GM21447 (cell line): ENCODE data around the gene FAM13A.
A peak's percentile ranks its signal among the peaks of the same experiment; 100 is the strongest.
"Not testable (repeated sequence)": the region's sequence is repeated elsewhere in the genome, so short reads cannot be mapped to it uniquely, and the experiment has no call there.

Source experiments
- ATAC-seq: cut with Tn5 transposase; IDR thresholded peaks from one replicate; pipeline ENCODE4 v1.9.1; 2021; ENCODE audit not compliant: unreplicated experiment

Gene FAM13A

DNA sequence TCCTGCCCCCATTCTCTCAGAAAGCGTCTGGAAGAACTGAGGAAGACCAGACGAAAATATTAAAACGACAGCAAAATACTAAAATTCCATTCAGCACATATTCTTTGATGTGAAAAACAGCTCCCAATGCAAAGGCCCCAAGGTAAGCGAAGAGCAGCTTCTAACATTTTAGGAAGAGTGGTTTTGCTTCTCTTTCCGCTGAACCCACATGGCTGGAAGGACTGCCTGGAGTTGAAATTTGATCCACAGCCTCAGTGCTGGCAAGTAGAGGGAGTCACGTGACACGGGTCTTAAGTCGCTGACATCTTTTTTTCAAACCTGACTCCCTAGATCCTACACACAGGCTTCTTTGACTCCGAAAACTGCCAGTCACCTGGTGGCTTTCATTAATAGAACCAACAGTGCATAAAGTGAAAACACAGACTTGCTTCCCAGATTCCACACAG is at the start of gene FAM13A:
TSS of gene FAM13A (minus strand) at position 233 of the 446 bp plus-strand sequence. CDS start at position 12, 221 bp downstream.
- peak; percentile 65 for ATAC-seq

DNA sequence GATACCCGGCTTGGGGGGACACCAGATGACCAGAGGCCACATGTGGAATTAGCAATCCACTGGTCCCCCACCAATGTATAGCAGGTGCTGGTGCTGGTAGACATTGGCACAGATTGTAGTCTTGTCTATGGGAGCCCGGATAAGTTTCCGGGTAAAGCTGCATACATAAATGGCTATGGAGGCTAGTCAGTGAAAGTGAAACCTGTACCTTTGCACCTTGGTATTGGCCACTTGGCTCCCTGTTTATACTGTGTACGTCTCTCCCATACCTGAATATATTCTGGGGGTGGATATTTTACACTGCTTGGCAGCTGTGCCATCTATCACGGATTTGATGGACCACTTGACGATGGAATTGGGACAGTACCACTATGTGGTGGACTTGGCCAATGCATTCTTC is 48.7 kb upstream of the FAM13A start:
- no peak for ATAC-seq

DNA sequence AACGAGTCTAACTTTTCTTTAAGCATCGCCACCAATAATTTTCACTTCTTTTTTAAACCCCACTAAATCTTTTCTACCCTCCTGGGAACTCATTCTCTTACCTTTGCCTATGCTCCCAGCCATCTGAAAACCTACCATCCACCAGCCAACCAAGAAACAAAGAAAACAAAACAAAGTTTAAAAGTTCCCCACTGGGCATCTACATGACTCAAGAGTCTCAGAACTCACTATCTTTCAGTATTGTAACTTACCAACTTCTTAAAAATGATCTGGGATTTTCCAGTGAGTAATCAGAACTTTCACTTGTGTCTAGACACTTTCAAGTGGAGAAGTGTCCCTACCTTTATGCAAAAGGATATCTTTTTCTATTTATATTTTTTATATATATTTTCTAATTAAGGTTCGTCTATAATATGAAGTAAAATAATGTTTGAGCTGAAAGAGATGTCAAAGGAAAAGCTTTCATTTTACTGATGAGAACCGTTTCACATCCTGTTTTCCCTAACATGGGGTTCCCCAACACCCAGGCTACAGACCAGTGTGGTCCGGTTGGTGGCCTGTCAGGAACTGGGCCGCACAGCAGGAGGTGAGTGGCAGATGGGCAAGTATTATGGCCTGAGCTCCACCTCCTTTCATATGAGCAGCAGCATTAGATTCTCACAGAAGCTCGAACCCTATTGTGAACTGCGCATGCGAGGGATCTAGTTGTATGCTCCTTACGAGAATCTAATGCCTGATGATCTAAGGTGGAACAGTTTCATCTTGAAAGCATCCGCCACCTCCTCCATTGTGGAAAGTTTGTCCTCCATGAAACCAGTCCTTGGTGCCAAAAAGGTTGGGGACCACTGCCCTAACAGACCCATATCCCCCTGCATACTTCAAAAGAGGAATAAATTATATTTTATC is 44.5 kb upstream of the FAM13A start:
- ATAC-seq, result peak; percentile 94

DNA sequence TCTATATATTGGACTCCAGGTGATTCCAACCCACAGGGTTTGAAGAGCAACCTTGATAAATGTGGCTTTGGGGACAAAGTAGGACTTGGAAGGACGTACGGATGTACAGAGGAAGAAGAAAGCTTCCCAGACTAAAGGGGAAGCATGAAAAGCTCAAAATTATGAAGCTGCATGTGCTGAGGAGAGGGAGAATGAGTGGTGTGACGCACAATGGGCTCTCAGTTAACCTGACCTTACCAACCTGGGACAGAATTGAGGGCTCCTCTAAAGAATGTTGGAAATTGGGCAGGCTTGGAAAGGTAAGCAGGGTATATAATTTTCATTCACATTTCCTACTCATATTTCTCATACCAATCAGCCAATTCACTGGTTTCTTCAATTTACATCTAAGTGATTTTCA is 43.9 kb upstream of the FAM13A start:
- ATAC-seq, result peak; percentile 4

DNA sequence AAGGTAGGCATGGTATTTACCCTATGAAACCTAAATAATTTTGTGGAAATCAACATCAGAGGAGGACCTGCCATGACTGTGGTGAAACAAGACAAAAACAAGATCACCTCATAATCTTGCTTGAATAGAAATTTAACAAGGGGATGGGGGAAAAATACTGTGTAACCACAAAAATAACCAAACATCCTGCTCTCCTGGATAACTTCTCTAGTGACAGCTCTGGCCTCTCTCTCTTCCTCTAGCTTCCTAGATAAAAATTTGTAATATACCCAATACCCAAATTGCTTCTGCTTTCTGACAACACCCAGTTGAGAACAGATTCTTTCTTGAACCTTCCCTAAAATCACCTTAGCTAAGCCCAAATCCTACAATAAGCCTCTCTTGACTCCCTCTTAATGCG is 42.5 kb upstream of the FAM13A start:
- ATAC-seq, result no peak

DNA sequence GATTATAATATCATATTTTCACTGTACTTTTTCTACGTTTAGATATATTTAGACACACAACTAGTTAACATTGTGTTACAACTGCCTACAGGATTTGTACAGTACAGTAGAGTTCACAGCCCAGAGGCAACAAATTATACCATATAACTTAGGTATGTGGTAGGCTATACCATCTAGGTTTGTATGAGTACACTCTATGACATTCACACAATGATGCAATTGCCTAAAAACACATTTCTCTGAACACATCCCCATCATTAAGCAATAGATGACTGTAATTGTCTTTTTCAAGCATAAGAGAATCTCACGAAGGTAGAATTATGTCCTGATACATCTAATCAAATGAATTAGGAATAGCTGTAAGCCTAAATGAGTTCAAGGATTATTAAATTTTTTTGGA is 42.0 kb upstream of the FAM13A start:
- ATAC-seq, result no peak

DNA sequence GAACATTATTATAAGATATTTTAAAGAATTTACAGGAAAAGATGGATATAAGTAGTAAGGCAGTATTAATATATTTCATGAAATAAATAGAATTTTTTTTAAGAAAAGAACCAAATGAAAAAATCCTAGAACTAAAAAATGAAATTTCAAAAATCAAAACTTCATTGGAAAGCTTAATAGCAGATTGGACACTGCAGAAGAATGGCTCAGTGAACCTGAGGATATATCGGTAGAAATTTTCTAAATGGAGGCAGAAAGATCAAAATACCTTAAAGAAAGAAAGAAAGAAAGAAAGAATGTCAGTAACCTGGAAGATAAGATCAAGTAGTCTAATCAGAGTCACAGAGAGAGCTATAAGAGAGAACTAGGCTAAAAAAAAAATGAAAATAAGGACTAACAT is 21.3 kb upstream of the FAM13A start:
- no peak for ATAC-seq

DNA sequence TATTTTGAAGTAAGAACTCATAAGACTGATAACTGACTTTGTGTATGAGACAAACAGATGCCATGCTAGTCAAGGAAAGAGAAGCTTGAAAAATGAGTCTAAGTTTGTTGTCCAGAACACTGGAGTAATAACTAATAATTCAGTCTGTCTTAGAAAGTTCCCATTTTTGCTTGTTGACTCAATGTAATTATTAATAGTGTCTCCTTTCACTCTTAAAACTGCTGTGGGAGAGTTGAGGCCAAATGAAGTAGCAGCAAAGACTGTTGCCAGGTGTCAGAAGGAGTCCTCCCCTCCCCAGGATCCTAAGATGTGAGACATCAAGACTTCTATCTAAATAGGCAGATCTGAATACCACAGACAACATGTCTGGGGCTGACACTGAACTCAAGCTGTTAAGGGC is 20.8 kb upstream of the FAM13A start:
- ATAC-seq, result no peak

DNA sequence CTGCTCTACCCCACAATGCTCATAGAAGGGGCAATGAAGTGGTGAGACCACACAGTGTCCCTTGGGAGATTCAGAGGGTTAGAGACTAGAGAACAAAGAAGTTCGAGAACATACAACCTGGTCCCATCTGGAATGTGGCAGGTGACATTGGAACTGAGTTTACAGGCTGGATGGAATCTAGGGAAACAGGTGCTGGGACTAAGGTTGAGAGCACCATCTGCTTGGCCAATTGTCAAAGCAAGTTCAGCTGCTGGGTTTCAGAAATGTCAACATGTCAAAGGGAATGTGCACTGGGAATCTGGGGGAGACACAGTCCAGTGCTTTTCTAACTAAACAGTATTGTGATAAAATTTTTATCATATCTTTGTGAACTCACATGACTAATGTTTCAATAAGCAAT is 15.9 kb upstream of the FAM13A start:
- ATAC-seq, result no peak

DNA sequence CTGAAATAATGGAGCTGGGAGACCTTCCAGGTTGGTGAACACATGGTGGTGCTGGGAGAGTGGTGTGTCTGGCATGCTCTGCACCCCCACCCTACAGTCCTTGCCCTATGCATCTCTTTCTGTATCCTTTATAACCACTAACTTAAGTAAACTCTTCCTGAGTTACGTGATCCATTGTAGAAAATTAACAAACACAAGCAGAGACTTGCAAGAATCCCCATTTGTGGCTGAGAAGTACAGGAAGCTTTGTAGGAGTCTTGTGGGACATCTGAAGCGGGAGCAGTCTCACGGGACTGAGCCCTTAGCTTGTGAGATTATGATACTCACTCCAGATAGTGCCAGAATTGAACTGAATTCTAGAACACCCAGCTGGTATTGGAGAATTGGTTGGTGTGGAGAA is 14.3 kb upstream of the FAM13A start:
- no peak for ATAC-seq

DNA sequence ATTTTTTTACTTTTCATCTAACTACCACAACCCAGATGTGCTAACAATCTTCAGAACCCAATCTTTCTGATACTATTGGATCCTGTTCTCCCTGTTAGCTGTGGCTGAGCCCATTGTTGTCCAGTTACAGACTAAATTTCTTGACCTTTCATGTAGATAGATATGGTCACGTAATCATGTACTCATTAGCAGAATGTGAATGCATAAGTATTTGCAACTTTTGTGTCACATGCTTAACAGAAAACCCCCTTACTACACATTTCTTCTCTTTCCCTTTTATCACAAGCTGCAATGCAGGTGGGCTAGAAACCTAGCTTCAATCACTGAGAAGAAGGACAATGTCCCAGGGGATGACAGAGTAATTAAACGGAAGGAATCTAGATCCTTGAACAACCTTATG is 13.1 kb upstream of the FAM13A start:
- ATAC-seq, result peak; percentile 36

DNA sequence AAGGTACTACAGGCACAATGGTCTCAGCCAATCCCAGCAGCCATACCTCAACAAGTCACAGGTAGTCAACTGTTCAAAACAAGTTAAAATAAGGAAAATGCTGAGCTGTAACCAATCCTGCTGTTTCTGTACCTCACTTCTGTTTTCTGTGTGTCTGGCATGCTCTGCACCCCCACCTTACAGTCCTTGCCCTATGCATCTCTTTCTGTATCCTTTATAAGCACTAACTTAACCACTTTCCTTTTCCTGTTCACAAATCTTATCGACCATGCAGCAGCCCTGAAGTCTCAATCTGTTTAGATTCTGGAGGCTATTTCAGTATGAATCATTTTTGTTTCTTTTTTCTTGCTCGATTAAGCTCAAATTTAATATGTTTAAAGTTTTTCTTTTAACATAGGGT is 12.5 kb upstream of the FAM13A start:
- ATAC-seq, result peak; percentile 89

DNA sequence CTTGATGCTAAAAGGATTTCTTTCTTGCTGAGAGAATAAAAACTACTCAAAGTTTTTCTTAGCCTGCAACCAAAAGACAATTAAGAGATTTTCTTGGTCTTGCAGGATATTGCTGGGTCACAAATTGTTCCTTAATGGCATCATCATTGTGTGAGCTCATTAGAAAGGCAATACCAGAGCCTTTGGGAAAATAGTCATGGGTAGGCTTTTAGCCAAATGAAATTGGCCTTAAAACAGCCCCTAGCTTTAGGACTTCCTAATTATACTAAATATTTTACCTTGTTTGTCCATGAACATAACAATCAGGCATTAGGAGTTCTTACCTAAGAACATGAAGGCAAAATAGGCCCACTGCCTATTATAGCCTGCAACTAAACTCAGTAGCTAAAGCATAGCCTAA is 10.4 kb upstream of the FAM13A start:
- no peak for ATAC-seq

DNA sequence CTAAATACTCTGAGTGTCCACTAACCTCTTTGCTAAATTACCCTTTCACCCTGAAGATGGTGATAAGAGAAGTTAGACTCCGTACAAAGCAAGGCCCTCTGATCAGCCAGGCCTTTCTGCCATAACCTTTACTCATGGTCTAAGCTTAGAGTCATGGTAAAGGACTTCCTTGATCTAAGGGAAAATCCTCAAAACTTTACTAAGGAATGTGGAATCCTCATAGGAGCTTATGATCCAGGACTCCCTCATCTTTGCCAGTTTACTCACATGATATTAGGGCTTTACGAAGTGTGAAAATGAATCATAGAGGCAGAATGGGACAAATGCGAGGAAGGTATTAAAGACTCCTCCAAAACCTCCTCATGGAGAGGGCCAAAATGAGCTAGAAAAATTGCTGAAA is 7.9 kb upstream of the FAM13A start:
- ATAC-seq, result no peak

DNA sequence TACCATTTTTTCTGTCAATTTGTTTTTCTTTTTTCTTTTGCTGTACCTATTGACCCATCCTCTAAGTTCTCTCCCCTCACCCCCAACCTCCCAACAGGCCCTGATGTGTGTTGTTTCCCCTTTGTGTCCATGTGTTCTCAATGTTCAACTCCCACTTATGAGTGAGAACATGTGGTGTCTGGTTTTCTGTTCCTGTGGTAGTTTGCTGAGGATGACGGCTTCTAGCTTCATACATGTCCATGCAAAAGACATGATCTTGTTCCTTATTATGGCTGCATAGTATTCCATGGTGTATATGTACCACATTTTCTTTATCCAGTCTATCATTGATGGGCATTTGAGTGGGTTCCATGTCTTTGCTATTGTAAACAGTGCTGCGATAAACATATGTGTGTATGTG is 859 bp upstream of the FAM13A start:
- not testable (repeated sequence) for ATAC-seq

DNA sequence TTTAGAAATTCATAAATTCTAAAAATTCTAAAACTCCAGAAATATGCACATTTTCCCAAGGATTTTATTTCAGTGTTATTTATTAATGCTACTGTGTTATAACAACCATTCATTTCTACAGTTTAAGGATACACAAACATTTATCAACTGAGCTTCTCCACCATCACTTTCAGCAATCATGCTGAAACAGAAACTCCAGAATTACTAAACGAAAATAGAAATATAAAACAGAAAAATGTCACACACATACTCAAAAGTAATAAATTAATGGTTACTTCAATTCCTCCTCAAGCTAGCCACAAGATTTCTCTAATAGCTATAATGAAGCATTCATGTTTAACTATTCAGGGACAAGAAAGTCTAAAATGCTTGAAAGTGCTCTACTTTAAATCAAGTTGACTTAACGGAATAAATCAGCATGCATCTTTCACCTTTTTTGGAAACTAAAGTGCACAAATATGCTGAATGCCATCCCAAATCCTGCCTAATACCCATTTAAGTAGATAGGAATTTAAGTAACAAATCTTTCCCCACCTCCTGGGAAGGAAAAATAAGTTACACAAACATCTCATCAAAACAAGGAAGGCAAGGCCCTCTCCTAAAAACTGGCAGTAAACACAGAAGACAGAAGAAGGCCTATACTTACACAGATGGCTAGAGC is 563 bp downstream of the FAM13A start:
- ATAC-seq, result peak; percentile 46

DNA sequence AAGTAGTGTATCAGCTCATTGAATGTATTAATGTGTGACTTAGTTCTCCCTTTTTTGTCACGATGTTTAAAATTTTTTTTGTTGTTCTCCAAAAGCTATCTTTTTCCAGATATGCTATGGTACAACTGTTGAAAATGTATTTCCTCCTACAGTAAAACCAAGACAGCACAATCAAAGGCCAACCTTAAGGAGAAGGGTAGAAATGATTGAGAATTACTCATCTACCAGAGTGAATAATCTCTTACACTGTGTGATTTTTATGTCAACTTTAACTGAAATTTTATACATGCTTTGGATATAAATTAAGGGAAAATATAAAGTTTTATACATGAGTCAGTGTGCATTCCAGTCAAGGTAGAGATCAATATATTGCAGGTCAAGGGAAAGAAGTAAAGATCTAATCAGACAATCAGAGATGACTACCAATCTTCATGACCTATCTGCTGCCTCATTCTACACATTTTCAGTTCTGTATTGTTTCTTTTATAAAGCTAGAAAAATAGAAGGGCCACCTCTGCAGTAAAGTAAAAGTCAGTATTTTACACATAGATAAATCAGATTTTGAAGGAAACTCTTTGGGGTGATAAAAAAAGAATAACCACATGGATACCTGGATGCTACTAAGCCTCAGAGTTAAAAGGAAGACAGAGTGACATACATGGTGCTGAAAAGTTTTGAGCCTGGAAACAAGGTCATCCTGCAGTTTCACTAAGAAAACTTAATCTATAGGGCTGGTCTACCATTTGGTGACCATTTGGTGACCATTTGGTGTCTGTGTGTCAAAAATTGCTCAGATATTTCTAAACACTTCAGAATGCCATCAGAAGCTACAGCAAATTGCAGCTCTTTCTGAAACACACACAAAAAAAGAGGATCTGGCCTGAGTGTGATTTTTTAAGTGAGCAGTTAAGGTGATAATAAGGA is 1.6 kb downstream of the FAM13A start:
- no peak for ATAC-seq

DNA sequence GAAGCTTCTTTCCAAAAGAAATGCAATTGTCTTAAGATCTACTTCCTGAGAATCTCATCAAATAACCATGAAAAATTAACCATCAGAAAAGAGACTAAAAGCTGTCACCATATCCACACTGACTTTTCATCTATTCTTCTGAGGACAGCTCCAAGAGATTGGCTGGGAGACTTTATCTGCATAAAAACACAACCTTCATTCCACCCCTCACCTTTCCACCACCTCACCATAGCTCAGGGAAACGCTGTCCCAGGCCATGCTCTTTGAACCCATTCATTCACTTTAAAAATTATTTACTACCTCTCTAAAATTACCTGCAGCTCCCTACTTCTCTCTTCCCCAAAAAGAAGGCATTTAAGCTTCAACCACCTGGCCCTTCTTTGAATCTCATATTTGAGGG is 2.4 kb downstream of the FAM13A start:
- ATAC-seq, result no peak

DNA sequence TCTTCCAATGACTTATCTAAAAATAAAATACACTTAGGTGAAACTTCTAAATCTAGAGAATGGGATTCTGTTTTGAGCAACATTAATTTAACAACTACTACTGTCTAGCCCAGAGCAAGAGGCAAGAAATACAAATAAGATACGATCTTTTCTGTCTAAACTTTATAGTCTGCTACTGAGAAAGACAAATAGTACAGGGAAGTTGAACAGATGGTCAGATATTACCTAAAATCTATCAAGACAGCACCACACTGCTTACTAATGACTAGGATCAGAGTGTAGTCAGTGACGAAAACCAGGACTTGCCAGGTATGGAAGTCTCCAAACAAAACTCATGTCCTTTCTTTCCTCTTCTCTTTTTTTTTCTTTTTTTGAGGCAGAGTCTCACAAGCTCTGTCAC is 7.1 kb downstream of the FAM13A start:
- no peak for ATAC-seq

DNA sequence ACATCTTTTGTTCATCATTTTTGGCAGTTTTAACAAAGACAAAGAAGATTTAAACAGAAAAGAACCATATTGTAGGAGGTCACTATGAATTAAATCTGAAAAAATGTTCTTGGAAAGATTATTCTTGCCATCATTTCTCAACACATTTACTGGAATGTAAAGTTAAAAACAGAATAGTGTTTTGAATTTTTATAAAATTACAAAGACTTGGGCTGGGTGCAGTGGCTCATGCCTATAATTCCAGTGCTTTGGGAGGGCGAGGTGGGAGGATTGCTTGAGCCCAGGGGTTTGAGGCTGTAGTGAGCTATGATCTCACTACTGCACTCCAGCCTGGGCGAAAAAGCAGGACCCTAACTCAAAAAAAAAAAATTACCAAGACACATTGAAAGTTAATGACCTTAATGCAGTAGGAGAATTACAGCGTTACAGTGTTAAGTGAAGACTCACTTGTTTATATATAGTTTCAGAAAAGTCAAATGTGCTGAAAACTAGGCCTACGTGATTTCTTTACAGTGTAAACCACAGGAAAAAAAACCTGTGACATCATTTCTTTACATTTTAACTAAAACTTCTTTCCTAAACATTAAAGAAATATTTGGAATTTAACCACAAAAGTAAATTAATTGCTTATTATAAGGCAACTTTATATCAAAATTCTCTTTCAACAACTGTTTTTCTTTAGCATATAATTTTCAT is 7.9 kb downstream of the FAM13A start:
- no peak for ATAC-seq
